Brain microvascular endothelial cell (primary cell): ENCODE data around the gene CRYBB1.

Experiments
- DNase-seq: peaks from one replicate; pipeline ENCODE4 v3.0.0-alpha.2; 2020
- H3K27ac ChIP-seq: fragments of 250-450 bp; sonication (Bioruptor Pico); 2 replicates; pipeline ENCODE4 v1.5.1; 2020; ENCODE audit warnings: mild to moderate bottlenecking, moderate library complexity
- H3K27me3 ChIP-seq: fragments of 250-450 bp; sonication (Bioruptor Pico); replicated peaks from 2 replicates; pipeline ENCODE4 v1.5.1; 2020; ENCODE audit warnings: mild to moderate bottlenecking
- H3K36me3 ChIP-seq: fragments of 250-450 bp; sonication (Bioruptor Pico); replicated peaks from 2 replicates; pipeline ENCODE4 v1.5.1; 2020; ENCODE audit warnings: mild to moderate bottlenecking
- H3K4me3 ChIP-seq: 2 replicates; pipeline ENCODE4 v1.5.1; 2011; ENCODE audit warnings: low read depth, mild to moderate bottlenecking, control low read depth, low read length, moderate library complexity
- CTCF ChIP-seq: IDR thresholded peaks from 2 replicates; pipeline ENCODE4 v1.5.1; 2011; ENCODE audit warnings: low read depth, mild to moderate bottlenecking, moderate library complexity, low read length, control low read depth, inconsistent platforms; ENCODE audit errors: missing control alignments
- in situ Hi-C: cut with HindIII; loops from 2 replicates; pipeline ENCODE4 v1.10.0; 2017; ENCODE audit warnings: low sequenced_read_pairs, low pct_ligation_motif_present

The CRYBB1 gene

GRCh38 chr22:26621663-26622062 is 3.8 kb upstream of the CRYBB1 start, which contains the start of gene CRYBA4:
Gene CRYBA4 (plus strand): TSS chr22:26621963. CDS start chr22:26622597, 634 bp downstream.
- TF ChIP-seq CTCF, result no peak
- in situ Hi-C loops, result no loop called here
- DNase-seq, result no peak
- H3K36me3 ChIP-seq, result no peaks in the 10 kb centered on the region
- no peaks in the 10 kb centered on the region for H3K27me3 ChIP-seq
- H3K27ac ChIP-seq, result no peak within 1 kb of the TSS
- H3K4me3 ChIP-seq, result no peak within 1 kb of the TSS

- in situ Hi-C loops, result no loop called here
- H3K27ac ChIP-seq, result no peak overlapping the region
- DNase-seq, result no peak
- H3K27me3 ChIP-seq, result no peaks in the 10 kb centered on the region
- no peaks in the 10 kb centered on the region for H3K36me3 ChIP-seq
- no peak overlapping the region for H3K4me3 ChIP-seq
- no peak for TF ChIP-seq CTCF
Observed at GRCh38 chr22:26620197-26620596, 2.4 kb upstream of the CRYBB1 start.

GRCh38 chr22:26619510-26619909 is 1.7 kb upstream of the CRYBB1 start:
- no peak for DNase-seq
- Histone ChIP-seq H3K27ac (no peak overlapping the region), H3K4me3 (no peak overlapping the region), H3K36me3 (no peaks in the 10 kb centered on the region), H3K27me3 (no peaks in the 10 kb centered on the region)
- in situ Hi-C loops, result no loop called here
- no peak for TF ChIP-seq CTCF

- Histone ChIP-seq H3K4me3 (no peak overlapping the region), H3K27ac (no peak overlapping the region), H3K27me3 (no peaks in the 10 kb centered on the region), H3K36me3 (no peaks in the 10 kb centered on the region)
- in situ Hi-C loops, result no loop called here
- TF ChIP-seq CTCF, result no peak
- DNase-seq, result no peak
Observed at GRCh38 chr22:26618455-26618854, 628 bp upstream of the CRYBB1 start.

- no peak for DNase-seq
- Histone ChIP-seq H3K27me3 (no peaks in the 10 kb centered on the region), H3K4me3 (no peak overlapping the region), H3K27ac (no peak overlapping the region), H3K36me3 (no peaks in the 10 kb centered on the region)
- in situ Hi-C loops, result no loop called here
- no peak for TF ChIP-seq CTCF
Observed at GRCh38 chr22:26616650-26617049, 1.2 kb downstream of the CRYBB1 start.

- TF ChIP-seq CTCF, result no peak
- DNase-seq, result no peak
- Histone ChIP-seq H3K4me3 (no peak overlapping the region), H3K27ac (no peak overlapping the region), H3K27me3 (no peaks in the 10 kb centered on the region), H3K36me3 (no peaks in the 10 kb centered on the region)
- in situ Hi-C loops, result no loop called here
Observed at GRCh38 chr22:26615830-26616435, 1.9 kb downstream of the CRYBB1 start.
